ENCODE data around the gene MPP4.

The MPP4 gene

GRCh38 chr2:201701646-201702045 is 3.2 kb upstream of the MPP4 start:
- no peak for DNase-seq (ENCODE audit: low read depth)
- no peak for TF ChIP-seq CTCF (conservative IDR thresholded peaks at IDR 0.05; ENCODE audit: low read depth, low read length)
- H3K4me3 ChIP-seq (ENCODE audit: low read depth, low read length), result no peak overlapping the region

- no peak overlapping the region for H3K4me3 ChIP-seq (ENCODE audit: low read depth, low read length)
- DNase-seq (ENCODE audit: low read depth), result no peak
- TF ChIP-seq CTCF (conservative IDR thresholded peaks at IDR 0.05; ENCODE audit: low read depth, low read length), result no peak
Observed at GRCh38 chr2:201699416-201699815, 972 bp upstream of the MPP4 start.

- TF ChIP-seq CTCF (conservative IDR thresholded peaks at IDR 0.05; ENCODE audit: low read depth, low read length), result no peak
- no peak overlapping the region for H3K4me3 ChIP-seq (ENCODE audit: low read depth, low read length)
- DNase-seq (ENCODE audit: low read depth), result peak; percentile 88
Observed at GRCh38 chr2:201697899-201698298, 545 bp downstream of the MPP4 start.

GRCh38 chr2:201696151-201696659 is 2.2 kb downstream of the MPP4 start:
- DNase-seq (ENCODE audit: low read depth), result peak; percentile 73
- H3K4me3 ChIP-seq (ENCODE audit: low read depth, low read length), result no peak overlapping the region
- no peak for TF ChIP-seq CTCF (conservative IDR thresholded peaks at IDR 0.05; ENCODE audit: low read depth, low read length)

GRCh38 chr2:201685156-201685555 is 13.3 kb downstream of the MPP4 start:
- no peak overlapping the region for H3K4me3 ChIP-seq (ENCODE audit: low read depth, low read length)
- DNase-seq (ENCODE audit: low read depth), result no peak
- no peak for TF ChIP-seq CTCF (conservative IDR thresholded peaks at IDR 0.05; ENCODE audit: low read depth, low read length)

- peak; percentile 66 for TF ChIP-seq CTCF (conservative IDR thresholded peaks at IDR 0.05; ENCODE audit: low read depth, low read length)
Observed at GRCh38 chr2:201680743-201681142, 17.7 kb downstream of the MPP4 start.

GRCh38 chr2:201678401-201678800 is 20.0 kb downstream of the MPP4 start:
- TF ChIP-seq CTCF (conservative IDR thresholded peaks at IDR 0.05; ENCODE audit: low read depth, low read length), result no peak
- H3K4me3 ChIP-seq (ENCODE audit: low read depth, low read length), result no peak overlapping the region
- DNase-seq (ENCODE audit: low read depth), result peak; percentile 15

More at GRCh38 chr2:201680743-201681142, 17.7 kb downstream of the MPP4 start:
- peak; percentile 26 for DNase-seq (ENCODE audit: low read depth)
- H3K4me3 ChIP-seq (ENCODE audit: low read depth, low read length), result no peak overlapping the region
